Activated T-cell treated with anti-CD3 and anti-CD28 coated beads for 48 hours (primary cell): ENCODE data around the gene GPR157.
"Not testable (repeated sequence)": the region's sequence is repeated elsewhere in the genome, so short reads cannot be mapped to it uniquely, and the experiment has no call there.

Experiments
- DNase-seq: peaks from one replicate; pipeline ENCODE4 v3.0.0-alpha.2; 2020; ENCODE audit warnings: low read depth

The GPR157 gene, protein sequence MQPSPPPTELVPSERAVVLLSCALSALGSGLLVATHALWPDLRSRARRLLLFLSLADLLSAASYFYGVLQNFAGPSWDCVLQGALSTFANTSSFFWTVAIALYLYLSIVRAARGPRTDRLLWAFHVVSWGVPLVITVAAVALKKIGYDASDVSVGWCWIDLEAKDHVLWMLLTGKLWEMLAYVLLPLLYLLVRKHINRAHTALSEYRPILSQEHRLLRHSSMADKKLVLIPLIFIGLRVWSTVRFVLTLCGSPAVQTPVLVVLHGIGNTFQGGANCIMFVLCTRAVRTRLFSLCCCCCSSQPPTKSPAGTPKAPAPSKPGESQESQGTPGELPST

DNA sequence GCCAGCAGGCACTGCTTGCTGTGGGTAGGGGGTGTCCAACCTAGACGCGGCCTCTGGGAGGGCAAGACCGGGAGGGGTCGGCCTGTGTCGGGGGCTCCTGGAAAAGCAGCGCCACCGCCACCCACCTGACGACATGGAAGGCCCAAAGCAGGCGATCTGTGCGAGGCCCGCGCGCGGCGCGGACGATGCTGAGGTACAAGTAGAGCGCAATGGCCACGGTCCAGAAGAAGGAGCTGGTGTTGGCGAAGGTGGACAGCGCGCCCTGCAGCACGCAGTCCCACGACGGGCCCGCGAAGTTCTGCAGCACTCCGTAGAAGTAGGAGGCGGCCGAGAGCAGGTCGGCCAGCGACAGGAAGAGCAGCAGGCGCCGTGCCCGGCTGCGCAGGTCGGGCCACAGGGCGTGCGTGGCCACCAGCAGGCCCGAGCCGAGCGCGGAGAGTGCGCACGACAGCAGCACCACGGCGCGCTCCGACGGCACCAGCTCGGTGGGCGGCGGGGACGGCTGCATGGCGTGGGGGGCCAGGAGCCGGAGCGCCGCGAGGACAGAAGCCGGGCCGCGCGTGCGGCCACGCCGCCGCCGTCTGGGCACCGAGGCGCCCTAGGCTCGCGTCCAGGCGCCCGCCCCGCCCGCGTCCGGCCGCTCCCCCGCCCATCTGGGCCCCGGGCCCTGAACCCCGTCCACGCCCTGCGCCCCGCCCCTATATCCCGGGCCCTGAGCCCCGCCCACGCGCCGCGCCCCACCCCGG is at the start of gene GPR157:
GPR157 (minus strand) TSS at position 583 of the 746 bp plus-strand sequence; CDS start at position 508, 75 bp downstream.
- peak; percentile 68 for DNase-seq

DNA sequence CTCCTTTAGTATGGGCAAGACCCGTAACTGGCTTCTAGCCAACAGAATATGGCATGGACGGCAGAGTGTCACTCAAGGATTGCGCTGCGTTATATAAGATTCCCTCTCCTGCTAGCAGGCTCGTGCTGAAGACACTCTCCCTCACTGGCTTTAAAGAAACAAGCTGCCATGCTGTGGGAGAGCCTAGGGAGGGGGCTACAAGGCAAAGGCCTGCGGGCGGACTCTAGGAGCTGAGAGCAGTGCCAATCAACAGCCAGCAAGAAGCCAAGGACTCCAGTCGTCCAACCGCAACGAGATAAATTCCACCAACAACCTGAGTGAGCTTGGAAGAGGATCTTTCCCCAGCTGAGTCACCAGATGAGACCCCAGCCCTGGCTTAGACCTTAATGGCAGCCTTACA is 45.9 kb upstream of the GPR157 start:
- no peak for DNase-seq

DNA sequence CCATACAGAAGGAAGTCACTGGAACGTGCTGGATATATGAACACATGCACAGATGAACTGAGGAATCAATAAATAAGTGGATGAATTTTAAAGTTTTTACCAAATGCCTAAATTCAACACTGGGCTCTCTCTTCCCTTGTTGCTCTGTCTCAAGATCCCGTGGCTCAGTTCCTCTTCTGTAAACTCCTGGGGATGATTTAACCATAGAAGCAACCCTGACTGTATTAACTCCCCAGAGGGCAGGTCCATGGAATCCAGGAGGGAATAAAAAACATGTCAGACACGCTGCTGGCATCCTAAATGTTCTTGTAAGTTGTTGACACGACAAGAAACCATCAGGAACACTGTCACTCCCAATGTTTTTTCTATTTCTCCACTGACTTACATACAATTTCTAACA is 45.3 kb upstream of the GPR157 start:
- DNase-seq, result no peak

DNA sequence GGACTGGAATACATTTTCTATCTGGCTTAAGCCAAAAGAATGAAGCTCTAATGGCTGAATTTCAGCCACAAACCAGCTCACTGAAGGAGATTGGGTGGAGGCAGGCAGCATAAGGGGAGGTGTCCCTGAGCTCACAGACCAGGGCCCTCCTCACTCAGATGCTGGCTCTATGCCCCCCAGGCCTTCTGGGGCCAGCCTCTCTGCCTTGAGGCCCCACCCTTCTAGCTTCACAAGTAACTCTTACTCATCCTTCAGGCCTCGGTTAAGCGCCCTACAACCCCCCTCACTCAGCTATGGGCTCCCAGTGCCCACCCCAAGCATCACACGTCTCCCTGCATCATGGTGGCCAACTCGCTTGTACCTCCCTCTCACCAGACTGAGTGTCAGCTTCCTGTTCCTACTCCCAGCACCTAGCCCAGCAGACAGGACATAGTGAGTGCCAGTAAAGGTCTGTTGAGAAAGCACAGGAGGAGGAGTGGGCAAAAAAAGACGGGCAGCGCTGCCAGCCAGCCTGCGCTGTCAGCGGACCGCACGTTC is 40.8 kb upstream of the GPR157 start:
- no peak for DNase-seq

DNA sequence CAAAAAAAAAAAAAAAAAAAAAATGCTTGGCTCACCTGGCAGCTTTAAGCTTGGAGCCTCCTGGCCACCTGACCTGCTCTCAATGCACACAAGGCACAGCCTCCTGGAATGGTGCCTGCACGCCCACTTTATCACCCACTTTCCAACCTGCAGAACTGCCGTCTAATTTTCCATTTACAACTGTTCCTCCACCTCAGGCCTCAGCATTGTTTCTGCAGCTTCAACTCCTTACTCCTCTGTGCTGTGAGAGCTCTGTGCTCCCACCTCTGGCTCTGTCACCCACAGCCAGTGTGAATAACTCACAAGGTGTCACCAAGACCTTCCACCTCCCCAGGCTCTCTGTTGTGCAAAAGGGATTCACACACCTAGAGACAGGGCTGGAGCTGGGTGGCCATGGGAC is 38.7 kb upstream of the GPR157 start:
- no peak for DNase-seq

DNA sequence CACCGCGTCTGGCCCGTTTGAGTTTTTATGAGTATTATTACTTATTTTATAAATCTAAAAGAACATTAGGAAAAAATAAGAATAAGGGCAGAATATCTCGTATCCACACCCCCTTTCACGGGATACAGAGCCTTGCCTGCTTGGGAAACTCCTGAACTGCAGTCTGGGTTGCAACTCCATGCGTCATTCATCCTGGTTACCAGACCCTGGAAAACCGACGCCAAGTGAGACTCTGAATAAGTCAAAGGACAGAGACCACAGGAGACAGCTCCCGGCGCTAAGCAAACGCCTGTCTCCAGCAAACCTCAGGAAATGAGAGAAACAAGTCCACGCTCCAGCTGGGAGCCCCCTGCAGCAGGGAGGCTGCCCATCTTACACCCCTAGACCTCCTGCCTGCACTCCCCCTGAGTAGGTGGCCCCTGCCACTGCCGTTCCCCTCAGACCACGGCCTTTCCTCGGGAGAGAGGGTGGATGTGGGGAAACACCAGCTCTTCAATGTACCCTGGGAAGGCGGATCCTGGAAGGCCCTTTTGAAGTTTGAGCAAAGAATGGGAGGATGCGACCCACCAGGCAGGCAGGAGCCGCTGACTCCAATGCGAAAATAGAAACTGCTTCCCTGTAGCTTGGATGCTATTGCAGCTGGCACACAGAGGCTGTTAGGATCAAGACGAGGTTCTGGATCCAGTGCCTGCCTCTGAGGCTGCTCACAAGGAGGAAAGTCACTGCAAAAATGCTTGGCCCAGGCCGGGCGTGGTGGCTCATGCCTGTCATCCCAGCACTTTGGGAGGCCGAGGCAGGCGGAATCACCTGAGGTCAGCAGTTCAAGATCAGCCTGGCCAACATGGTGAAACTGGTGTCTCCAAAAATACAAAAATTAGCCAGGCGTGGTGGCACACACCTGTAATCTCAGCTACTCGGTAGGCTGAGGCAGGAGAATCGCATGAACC is 37.7 kb upstream of the GPR157 start:
- DNase-seq, result no peak

DNA sequence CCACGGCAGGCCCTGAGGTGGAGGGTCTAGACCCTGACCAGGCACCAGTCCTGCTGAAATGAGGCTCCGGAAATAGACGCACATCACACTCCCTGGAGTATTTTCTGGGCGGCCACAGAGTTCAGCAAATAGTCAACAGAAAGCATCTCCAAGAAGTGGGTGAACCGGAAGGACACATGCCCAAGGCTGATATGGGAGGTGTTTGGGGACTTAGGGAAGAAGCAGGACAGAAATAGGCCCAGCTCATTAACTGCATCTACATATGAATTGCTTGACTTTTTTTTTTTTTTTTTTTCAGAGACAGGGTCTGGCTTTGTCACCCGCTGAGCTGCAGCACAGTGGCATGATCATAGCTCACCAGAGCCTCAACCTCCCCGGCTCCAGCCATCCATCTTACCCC is 36.5 kb upstream of the GPR157 start:
- DNase-seq, result no peak

DNA sequence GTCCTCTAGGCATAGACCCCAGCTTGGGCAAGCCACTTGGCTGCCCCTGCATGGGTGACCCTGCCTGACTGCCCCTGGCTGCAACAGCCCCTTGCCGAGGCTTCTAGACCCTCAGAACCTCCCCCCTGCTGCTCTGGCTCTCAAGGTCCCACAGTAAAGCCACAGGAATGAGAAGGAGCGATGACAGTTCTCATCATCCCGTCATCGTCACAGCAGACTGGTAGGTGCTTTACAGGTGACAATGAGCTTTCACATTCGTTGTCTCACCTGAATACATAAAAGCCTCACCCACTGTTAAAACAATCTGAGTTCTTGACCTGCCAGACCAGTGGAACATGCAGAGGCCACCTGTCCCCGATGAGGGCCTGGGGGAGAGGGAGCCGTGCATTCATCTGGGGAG is 36.0 kb upstream of the GPR157 start:
- DNase-seq, result no peak

DNA sequence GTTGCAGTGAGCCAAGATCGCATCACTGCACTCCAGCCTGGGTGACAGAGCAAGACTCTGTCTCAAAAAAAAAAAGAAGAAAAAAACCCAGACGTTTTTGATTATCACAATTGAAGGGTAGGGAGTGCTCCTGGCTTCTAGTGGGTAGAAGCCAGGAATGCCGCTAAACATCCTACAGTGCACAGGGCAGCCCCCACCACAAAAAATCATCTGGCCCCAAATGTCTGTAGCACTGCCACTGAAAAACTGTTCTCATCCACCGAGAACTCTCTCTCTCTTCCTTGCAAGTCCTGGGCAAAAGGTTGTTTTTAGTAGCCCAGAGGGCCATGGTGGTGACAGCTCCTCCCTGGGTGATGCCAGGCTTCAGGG is 35.6 kb upstream of the GPR157 start:
- DNase-seq, result no peak

DNA sequence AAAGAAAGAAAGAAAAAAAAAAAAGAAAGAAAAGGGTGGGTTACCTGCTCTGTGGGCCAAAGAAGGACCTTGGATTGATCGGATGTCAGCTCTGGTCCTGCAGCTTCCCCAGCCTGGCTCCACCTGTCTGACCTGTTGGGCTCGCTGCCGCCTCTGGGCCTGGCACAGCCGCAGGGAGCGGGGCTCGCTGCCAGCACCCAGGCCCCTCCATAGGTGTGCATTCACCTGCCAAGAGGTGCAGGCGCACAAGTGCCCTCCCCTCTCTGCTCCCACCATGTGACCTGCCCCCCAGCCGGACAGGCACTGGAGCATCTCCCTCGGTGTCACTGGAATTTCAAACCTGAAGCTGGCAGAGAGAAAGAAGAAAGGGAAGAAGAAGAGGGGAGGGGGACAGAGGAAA is 33.1 kb upstream of the GPR157 start:
- no peak for DNase-seq

DNA sequence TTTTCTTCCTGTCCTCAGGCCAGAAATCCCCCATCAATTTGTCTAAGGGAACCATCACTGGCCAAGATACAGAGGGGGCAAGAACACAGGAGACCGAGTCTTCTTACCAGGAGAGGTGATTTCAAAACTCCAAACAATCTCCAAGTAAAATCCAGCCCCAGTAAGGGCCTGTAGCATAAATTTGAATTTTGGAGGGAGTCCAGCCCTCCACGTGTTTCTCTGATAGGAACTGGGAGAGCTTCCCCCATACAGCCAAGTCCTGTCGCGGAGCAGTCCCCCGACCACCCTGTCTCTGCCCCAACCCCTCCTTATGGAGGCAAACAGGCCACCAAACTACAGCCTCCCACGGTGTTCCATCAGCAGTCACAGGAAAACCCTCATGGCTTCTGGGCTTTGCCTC is 32.4 kb upstream of the GPR157 start:
- no peak for DNase-seq

DNA sequence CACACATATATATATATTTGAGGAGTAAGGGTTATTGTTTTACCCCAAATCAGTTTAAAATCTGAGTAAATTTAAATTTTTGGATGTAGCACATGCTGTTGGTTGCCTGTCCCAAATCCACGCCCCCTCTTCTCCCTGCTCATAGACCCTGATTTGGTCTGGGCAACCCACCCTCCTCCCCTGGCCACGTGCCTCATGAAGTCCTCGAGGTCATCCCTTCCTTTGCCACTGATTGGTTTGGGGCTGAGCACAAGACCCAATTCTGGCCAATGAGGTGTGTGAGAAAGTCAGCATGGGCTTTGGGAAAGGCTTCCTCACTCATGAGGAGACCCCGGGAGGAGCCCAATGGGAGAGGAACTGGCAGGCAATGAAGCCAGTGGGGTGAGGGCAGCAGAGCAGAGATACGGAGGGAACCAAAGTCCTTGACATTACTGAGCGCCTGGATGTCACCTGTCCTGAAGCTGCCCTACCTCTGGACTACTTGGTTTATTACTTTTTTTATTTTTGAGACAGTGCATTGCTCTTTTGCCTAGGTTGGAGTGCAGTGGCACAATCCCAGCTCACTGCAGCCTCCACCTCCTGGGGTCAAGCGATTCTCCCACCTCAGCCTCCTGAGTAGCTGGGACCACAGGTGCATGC is 31.3 kb upstream of the GPR157 start:
- DNase-seq, result no peak

DNA sequence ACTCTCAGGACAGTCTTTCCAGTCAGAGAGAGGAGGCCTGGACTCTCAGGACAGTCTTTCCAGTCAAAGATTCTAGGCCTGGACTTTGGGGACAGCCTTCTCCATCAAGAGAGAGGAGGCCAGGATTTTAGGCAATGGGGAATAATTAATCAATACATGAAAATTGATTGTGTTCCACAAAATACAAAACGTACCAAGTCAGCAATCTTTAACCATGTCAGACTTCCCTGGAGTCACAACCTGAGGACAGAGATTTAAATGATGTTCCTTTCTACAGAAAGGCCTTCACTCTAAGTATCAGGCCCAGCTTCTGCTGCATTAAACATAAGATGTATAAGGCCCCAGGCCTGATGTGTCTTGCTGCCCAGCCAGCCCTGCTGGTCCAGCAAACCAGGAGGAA is 27.0 kb upstream of the GPR157 start:
- DNase-seq, result no peak

DNA sequence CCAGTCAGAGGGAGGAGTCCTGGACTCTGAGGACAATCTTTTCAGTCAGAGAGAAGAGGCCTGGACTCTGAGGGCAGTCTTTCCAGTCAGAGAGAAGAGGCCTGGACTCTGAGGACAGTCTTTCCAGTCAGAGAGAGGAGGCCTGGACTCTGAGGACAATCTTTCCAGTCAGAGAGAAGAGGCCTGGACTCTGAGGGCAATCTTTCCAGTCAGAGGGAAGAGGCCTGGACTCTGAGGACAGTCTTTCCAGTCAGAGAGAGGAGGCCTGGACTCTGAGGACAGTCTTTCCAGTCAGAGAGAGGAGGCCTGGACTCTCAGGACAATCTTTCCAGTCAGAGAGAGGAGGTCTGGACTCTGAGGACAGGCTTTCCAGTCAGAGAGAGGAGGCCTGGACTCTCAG is 26.5 kb upstream of the GPR157 start:
- DNase-seq, result not testable (repeated sequence)

DNA sequence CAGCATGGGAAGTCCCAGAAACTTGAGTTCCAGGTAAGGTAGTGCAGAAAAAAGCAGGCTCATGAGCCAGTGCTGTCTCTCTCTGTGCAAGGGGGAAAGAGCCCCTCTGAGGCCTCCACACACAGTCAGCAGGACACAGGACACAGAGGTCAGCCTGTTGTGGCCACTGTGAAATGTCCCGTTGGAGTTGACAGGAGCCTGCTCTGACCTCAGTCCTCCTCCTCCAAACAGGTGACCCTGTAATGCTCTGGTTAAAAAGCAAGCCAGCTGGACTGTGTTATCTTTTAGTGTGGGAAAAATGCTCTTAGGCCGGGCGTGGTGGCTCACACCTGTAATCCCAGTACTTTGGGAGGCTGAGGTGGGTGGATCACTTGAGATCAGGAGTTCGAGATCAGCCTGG is 24.2 kb upstream of the GPR157 start:
- DNase-seq, result no peak

DNA sequence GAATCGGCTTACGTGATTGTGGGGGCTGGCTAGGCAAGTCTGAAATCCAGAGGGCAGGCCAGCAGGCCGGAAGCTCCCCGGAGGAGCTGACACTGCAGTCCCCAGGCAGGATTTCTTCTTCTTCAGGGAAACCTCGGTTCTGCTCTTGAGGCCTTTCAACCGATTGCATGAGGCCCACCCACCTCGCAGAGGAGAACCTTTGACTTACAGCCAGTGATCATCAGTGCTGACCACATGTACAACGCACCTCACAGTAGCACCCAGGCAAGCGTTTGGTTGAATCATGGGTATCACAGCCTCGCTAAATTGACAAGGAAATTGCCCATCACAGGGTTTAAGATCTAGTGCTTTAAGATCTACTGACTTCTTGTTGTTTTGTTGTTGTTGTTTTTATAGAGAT is 23.6 kb upstream of the GPR157 start:
- no peak for DNase-seq

DNA sequence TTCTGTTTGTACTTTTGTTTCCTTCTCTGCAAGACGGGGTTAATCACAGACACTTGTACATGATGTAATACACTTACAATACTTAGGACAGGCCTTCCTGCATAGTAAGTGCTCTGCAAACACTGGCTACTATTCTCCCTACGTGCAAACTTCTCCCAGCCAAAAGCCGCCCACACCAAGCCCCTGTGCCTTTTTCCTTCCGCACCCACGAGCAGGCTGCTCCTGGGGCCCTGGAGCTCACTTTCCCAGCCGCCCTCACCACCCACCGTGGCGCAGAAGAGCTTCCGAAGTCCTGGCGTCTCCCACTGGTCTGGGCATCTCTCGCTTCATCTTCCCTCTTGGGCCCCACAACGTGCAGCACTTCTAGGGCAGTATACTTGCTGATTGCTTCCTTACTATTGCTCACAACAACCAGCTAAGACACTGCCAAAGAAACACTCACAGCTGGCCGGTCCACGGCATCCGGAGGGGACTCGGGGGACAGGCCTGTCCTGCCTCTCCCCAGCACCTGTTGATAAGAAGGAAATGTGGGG is 22.5 kb upstream of the GPR157 start:
- no peak for DNase-seq

DNA sequence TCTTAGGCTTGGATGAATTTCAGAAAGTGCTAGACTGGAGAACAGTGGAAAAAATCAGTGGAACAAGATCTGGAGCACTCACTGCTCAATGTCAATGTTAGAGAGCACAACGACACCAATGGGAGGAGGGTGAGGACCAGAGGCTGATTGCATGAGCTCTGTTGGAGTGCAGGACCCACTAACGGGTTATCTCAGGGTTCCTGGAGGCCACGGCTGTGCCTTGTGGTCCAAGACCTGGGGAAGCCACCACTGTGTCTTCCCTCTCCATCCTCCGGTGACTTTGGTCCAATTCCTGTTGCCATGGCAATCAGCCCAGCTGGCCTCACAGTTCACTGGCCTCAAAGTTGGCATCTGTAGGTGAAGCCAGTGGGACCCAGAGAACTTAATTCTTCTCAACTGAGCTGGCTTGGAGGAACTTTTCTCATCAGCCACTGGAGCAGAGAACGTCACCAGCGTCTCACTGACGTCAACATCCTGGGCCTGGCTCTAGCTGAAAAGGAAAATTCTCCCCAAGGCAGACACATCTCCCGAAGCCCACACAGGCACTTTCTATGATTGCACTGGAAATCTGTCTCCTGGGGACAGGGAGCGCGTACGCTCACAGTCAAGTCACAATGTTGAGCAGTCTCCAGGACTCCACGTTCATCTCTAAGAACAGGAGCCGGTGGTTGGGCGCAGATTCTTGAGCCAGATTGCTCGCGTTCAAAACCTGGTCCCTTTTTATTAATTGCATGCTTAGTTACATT is 21.9 kb upstream of the GPR157 start:
- DNase-seq, result no peak

DNA sequence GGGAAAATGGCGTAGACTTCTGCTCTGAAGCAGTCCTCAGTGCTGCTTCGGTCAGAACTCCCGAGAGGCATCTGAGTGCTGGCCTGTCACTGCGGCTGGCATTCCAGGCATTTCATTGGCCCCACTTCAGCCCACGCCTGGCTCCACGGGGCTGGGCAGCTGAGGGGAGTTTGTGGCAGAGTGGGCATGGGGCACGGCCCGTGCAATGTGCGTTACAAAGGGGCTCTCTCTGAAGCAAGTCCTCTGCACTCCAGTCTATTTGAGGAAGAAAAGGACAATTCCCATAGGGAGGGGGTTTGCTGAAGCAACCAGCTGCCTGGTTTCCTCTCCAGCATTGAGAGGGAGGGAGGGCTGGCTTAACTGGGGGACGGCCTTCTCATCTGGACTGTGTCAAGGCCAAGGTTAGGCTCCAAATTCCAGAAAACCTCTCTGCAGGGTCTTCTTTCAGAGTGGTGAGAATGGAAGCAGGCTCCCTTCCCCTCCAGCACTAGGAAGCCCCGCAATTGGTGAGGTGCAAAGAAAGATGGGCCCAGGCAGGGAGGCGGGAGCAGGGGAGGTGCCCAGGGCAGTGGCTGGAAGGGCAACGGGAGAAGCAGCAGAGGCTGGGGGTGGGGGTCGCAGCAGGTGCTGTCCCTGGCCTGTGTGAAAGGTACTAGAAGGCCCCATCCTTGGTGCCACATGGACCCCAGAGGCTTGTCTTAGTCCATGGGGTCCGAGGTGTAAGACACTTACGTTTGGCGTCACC is 21.1 kb upstream of the GPR157 start:
- DNase-seq, result no peak

DNA sequence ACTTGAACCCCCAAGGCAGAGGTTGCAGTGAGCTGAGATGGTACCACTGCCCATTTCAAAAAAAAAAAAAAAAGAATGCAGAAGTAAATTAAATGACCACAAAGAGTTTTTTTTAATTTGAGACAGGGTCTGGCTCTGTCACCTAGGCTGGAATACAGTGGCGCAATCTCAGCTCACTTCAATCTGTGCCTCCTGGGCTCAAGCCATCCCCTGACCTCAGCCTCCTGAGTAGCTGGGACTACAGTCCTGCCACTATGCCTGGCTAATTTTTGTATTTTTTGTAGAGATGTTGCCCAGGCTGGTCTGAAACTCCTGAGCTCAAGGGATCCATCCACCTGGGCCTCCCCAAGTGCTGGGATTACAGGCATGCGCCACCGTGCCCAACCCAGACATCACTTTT is 20.2 kb upstream of the GPR157 start:
- DNase-seq, result no peak
